Caco-2 (cell line): ENCODE data around the gene RAMACL. TPM values are rescaled to one million over a fixed set of nuclear protein-coding genes. Genes with fewer than 3 reads are reported as not detected.

ENCODE experiments used
- BruUV-seq: library from RNA; stranded (reverse); fragments of 400-500 nt; replicated peaks from 2 replicates; lab custom pipeline; 2021; lab: Mats Ljungman, UMichigan
- CTCF ChIA-PET: fragments of 300-600 bp; sonication (Branson Sonifier 250); formaldehyde crosslinking; loops from one replicate; lab custom pipeline; 2022; ENCODE audit warnings: antibody characterized with exemption; lab: Charles Lee
- POLR2A ChIA-PET: fragments of 300-600 bp; sonication (Branson Sonifier 250); formaldehyde crosslinking; loops from one replicate; lab custom pipeline; 2022; ENCODE audit warnings: antibody characterized with exemption; lab: Charles Lee
- DNase-seq, 2 experiments: peaks; one replicate each; pipeline versions ENCODE4 v3.0.0 to v3.0.0-alpha.2; 2020 to 2022
- H3K27me3 ChIP-seq: replicated peaks from 2 replicates; pipeline ENCODE4 v1.6.0; 2011; ENCODE audit warnings: low read length; ENCODE audit not compliant: control insufficient read depth, insufficient read depth
- H3K36me3 ChIP-seq: 2 replicates; pipeline ENCODE4 v1.5.1; 2011; ENCODE audit warnings: low read length; ENCODE audit not compliant: control insufficient read depth, insufficient read depth
- H3K4me1 ChIP-seq: fragments of 250-450 bp; sonication (Bioruptor Pico); 2 replicates; pipeline ENCODE4 v1.5.1; 2020; ENCODE audit warnings: mild to moderate bottlenecking
- H3K4me3 ChIP-seq: 2 replicates; pipeline ENCODE4 v1.5.1; 2011; ENCODE audit warnings: low read depth, mild to moderate bottlenecking, control low read depth, low read length
- H3K9me3 ChIP-seq: fragments of 250-450 bp; sonication (Bioruptor Pico); 2 replicates; pipeline ENCODE4 v1.5.1; 2020; ENCODE audit warnings: mild to moderate bottlenecking, moderate library complexity
- H3K27ac Mint-ChIP-seq: one replicate; pipeline ENCODE4 v1.8.0; 2022; ENCODE audit warnings: mixed read lengths; ENCODE audit not compliant: unreplicated experiment
- H3K27me3 Mint-ChIP-seq: one replicate; pipeline ENCODE4 v1.8.0; 2022; ENCODE audit warnings: mixed read lengths; ENCODE audit not compliant: insufficient read depth, unreplicated experiment
- H3K36me3 Mint-ChIP-seq: one replicate; pipeline ENCODE4 v1.8.0; 2022; ENCODE audit warnings: mild to moderate bottlenecking, mixed read lengths; ENCODE audit not compliant: insufficient read depth, unreplicated experiment
- H3K4me1 Mint-ChIP-seq: one replicate; pipeline ENCODE4 v1.8.0; 2022; ENCODE audit warnings: low read depth, mixed read lengths; ENCODE audit not compliant: unreplicated experiment
- H3K4me3 Mint-ChIP-seq: one replicate; pipeline ENCODE4 v1.8.0; 2022; ENCODE audit warnings: mild to moderate bottlenecking, moderate library complexity, mixed read lengths; ENCODE audit not compliant: unreplicated experiment
- H3K9me3 Mint-ChIP-seq: one replicate; pipeline ENCODE4 v1.8.0; 2022; ENCODE audit warnings: mixed read lengths; ENCODE audit not compliant: unreplicated experiment
- intact Hi-C: fragments of 100-400 bp; cut with micrococcal nuclease; formaldehyde crosslinking; loops from one replicate; pipeline ENCODE4 v1.10.0; 2022; ENCODE audit not compliant: unreplicated experiment
- total RNA-seq: library from RNA; stranded (reverse); gene quantifications from 2 replicates; pipeline ENCODE4 v1.2.3, GENCODE V29; 2022
- TF ChIP-seq, protein P1 (sequence below), 2 experiments: fragments of 200-600 bp in 1 of 2; IDR thresholded peaks; 1 replicate in 1 of 2; 2 replicates in 1 of 2; pipeline versions ENCODE4 v1.5.1 to v1.8.0; 2011 to 2022; ENCODE audit warnings: antibody characterized with exemption in 1 of 2, control low read depth in 1 of 2, inconsistent platforms in 1 of 2, low read depth in 1 of 2, low read length in 1 of 2, mild to moderate bottlenecking in 1 of 2, moderate library complexity in 1 of 2; ENCODE audit not compliant: insufficient read depth in 1 of 2, severe bottlenecking in 1 of 2, unreplicated experiment in 1 of 2

RAMACL gene
- total RNA-seq, 1 experiment from 2014 or later, result 0.20 TPM

DNA sequence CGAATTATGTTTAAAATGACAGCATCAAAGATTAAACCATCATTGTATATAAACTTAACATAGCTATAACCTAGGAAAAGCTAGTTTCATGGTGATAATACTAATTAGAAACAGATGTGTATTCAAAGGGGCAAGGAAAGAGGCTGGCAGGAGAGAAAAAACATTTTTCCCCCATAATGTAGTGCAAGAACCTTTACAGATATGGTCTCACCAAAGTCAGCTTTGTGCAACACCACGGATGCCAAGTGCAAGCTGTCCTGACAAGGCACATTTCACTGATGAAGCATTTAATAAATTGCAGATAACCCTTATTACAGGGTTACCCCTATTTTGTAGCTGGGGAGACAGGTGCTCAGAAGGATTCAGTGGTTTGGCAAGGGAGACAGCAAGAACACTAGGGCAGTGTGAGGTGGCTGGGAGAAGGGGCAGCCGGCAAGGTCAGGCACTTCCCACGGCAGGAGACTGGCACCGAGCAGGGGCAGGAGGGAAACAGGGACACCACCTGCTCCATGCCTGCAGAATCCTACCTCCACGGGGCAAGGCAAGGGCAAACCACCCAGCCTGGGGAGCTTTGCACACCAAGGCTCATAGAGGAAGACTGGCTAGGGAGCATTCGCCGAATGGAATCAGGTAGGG, 34.1 kb upstream of the RAMACL start:
- Mint-ChIP-seq H3K27me3 (peaks cover 10% of the 10 kb centered on the region), H3K4me1 (no peaks in the 10 kb centered on the region), H3K9me3 (no peaks in the 10 kb centered on the region), H3K27ac (no peak overlapping the region), H3K4me3 (no peak overlapping the region), H3K36me3 (no peaks in the 10 kb centered on the region)
- no peaks in the 10 kb centered on the region for H3K4me1 ChIP-seq
- no peaks in the 10 kb centered on the region for H3K9me3 ChIP-seq
- TF ChIP-seq, protein P1, sequence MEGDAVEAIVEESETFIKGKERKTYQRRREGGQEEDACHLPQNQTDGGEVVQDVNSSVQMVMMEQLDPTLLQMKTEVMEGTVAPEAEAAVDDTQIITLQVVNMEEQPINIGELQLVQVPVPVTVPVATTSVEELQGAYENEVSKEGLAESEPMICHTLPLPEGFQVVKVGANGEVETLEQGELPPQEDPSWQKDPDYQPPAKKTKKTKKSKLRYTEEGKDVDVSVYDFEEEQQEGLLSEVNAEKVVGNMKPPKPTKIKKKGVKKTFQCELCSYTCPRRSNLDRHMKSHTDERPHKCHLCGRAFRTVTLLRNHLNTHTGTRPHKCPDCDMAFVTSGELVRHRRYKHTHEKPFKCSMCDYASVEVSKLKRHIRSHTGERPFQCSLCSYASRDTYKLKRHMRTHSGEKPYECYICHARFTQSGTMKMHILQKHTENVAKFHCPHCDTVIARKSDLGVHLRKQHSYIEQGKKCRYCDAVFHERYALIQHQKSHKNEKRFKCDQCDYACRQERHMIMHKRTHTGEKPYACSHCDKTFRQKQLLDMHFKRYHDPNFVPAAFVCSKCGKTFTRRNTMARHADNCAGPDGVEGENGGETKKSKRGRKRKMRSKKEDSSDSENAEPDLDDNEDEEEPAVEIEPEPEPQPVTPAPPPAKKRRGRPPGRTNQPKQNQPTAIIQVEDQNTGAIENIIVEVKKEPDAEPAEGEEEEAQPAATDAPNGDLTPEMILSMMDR (IDR thresholded peaks at IDR 0.05; ENCODE audit: insufficient read depth in 1 of 2, low read depth in 1 of 2, low read length in 1 of 2, severe bottlenecking in 1 of 2, unreplicated experiment in 1 of 2), result no peak
- DNase-seq, result no peak
- ChIA-PET CTCF (no interaction called here), POLR2A (no interaction called here)
- peaks cover 3% of the 10 kb centered on the region for H3K27me3 ChIP-seq
- BruUV-seq, result no TSS peak
- no peak overlapping the region for H3K4me3 ChIP-seq
- no peaks in the 10 kb centered on the region for H3K36me3 ChIP-seq
- intact Hi-C loops, result no loop called here

DNA sequence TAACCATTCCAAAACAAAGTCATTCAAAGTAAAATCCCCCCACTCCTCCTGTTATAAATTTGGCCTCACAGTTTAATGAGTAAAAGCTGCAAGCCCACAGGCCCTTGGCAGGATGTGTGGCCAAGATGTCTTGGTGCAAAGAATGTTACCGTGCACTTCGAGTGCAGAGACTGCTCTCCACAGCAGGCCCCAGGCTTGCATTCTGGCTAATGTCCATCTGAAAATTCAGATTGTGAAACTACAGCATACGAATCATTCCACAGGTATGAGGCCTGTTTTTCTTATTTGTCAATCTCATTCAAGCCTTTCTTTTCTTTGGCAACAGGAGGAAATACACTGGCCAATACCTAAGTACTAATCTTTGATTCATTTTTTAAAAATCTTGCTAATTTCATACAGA, 33.4 kb upstream of the RAMACL start:
- H3K4me3 ChIP-seq, result no peak overlapping the region
- Mint-ChIP-seq H3K4me3 (no peak overlapping the region), H3K27ac (no peak overlapping the region), H3K4me1 (no peaks in the 10 kb centered on the region), H3K36me3 (no peaks in the 10 kb centered on the region), H3K27me3 (peaks cover 10% of the 10 kb centered on the region), H3K9me3 (no peaks in the 10 kb centered on the region)
- TF ChIP-seq, protein P1 (IDR thresholded peaks at IDR 0.05; ENCODE audit: insufficient read depth in 1 of 2, low read depth in 1 of 2, low read length in 1 of 2, severe bottlenecking in 1 of 2, unreplicated experiment in 1 of 2), result no peak
- DNase-seq, result no peak
- peaks cover 3% of the 10 kb centered on the region for H3K27me3 ChIP-seq
- ChIA-PET POLR2A (no interaction called here), CTCF (no interaction called here)
- intact Hi-C loops, result no loop called here
- no peaks in the 10 kb centered on the region for H3K4me1 ChIP-seq
- H3K9me3 ChIP-seq, result no peaks in the 10 kb centered on the region
- H3K36me3 ChIP-seq, result no peaks in the 10 kb centered on the region
- no TSS peak for BruUV-seq

DNA sequence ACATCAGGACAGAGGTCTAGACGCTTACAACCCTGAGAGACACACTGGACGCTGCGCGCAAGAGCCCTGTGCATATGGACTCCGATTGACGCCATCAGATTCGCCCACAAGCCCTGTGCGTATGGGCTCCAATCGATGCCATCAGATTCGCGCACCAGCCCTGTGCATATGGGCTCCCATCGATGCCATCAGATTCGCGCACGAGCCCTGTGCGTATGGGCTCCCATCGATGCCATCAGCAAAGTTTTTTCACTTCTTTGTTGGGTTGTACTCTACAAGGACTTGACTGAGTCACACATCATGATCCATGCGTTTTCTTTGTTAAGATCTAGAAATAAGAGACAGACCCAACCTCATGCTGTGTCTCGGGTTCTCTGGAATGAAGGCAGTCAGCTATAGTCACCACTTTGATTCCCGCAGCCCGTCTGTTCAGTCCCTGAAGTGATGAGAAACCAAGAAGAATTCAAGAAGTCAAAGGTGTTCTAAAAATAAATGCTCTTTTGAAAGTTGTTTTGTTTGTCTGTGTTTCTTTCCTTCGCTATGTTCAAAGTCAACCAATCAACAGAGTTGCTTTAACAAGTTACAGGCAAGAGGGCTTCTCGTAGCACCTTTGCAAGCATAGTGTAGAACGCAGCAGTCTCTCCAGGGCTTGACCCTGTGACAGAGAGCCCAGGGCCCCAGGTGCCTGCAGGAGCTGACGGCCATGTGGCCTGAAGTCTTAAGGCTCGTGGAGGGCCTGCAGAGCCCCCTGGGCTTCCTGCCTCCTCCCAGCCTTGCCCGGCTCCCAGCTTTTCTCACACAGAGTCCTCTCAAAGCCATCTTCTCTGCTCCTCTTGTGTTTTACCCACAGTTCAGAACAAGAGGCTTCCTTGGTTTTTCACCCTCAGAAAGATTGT, 32.6 kb upstream of the RAMACL start:
- ChIA-PET POLR2A (no interaction called here), CTCF (no interaction called here)
- Mint-ChIP-seq H3K27ac (no peak overlapping the region), H3K27me3 (peaks cover 13% of the 10 kb centered on the region), H3K36me3 (no peaks in the 10 kb centered on the region), H3K9me3 (no peaks in the 10 kb centered on the region), H3K4me3 (no peak overlapping the region), H3K4me1 (no peaks in the 10 kb centered on the region)
- intact Hi-C loops, result no loop called here
- Histone ChIP-seq H3K9me3 (no peaks in the 10 kb centered on the region), H3K4me1 (no peaks in the 10 kb centered on the region), H3K36me3 (no peaks in the 10 kb centered on the region), H3K27me3 (peaks cover 2% of the 10 kb centered on the region; the same call in 1 of the 2 replicates), H3K4me3 (no peak overlapping the region)
- BruUV-seq, result no TSS peak
- TF ChIP-seq, protein P1 (IDR thresholded peaks at IDR 0.05; ENCODE audit: insufficient read depth in 1 of 2, low read depth in 1 of 2, low read length in 1 of 2, severe bottlenecking in 1 of 2, unreplicated experiment in 1 of 2), result no peak
- no peak for DNase-seq
